GM19468 (cell line): ENCODE measurements around the gene RTL10.

Experiments used
- ATAC-seq: cut with Tn5 transposase; IDR thresholded peaks from one replicate; pipeline ENCODE4 v1.9.1; 2021; ENCODE audit warnings: mild to moderate bottlenecking, moderate library complexity, moderate number of reproducible peaks; ENCODE audit not compliant: unreplicated experiment; ENCODE audit errors: extremely low read depth

The RTL10 gene

GRCh38 chr22:19831016-19831415 is 23.7 kb downstream of the RTL10 start:
- ATAC-seq, result no peak

GRCh38 chr22:19828035-19828401 is 26.7 kb downstream of the RTL10 start:
- no peak for ATAC-seq

- no peak for ATAC-seq
Measured at GRCh38 chr22:19827341-19828034, 27.2 kb downstream of the RTL10 start.

GRCh38 chr22:19826619-19826950 is 28.1 kb downstream of the RTL10 start:
- no peak for ATAC-seq

GRCh38 chr22:19825904-19826618 is 28.6 kb downstream of the RTL10 start:
- ATAC-seq, result no peak

GRCh38 chr22:19824926-19825339 is 29.7 kb downstream of the RTL10 start:
- no peak for ATAC-seq

- no peak for ATAC-seq
Measured at GRCh38 chr22:19824212-19824925, 30.3 kb downstream of the RTL10 start.

- no peak for ATAC-seq
Measured at GRCh38 chr22:19823902-19824211, 30.8 kb downstream of the RTL10 start.

- no peak for ATAC-seq
Measured at GRCh38 chr22:19823191-19823901, 31.3 kb downstream of the RTL10 start.

GRCh38 chr22:19822301-19823117 is 32.2 kb downstream of the RTL10 start:
- no peak for ATAC-seq

- no peak for ATAC-seq
Measured at GRCh38 chr22:19821523-19822300, 33.0 kb downstream of the RTL10 start.

- no peak for ATAC-seq
Measured at GRCh38 chr22:19820880-19821522, 33.7 kb downstream of the RTL10 start.

- ATAC-seq, result no peak
Measured at GRCh38 chr22:19819911-19820879, 34.5 kb downstream of the RTL10 start.

- no peak for ATAC-seq
Measured at GRCh38 chr22:19819208-19819910, 35.3 kb downstream of the RTL10 start.

GRCh38 chr22:19818324-19819207 is 36.1 kb downstream of the RTL10 start:
- ATAC-seq, result no peak
